Activated CD8-positive, alpha-beta memory T cell treated with anti-CD3 and anti-CD28 coated beads for 1 hour (primary cell): Measurements from ENCODE around the gene LSM8.
A peak's percentile ranks its signal among the peaks of the same experiment; 100 is the strongest.
"Not testable (repeated sequence)": the region's sequence is repeated elsewhere in the genome, so short reads cannot be mapped to it uniquely, and the experiment has no call there.

Experiments used
- DNase-seq, 2 donors: peaks; one replicate each; pipeline ENCODE4 v3.0.0-alpha.2; 2020; ENCODE audit warnings: low read depth in 1 of 2; ENCODE audit errors: extremely low read depth in 1 of 2

LSM8 gene

DNA sequence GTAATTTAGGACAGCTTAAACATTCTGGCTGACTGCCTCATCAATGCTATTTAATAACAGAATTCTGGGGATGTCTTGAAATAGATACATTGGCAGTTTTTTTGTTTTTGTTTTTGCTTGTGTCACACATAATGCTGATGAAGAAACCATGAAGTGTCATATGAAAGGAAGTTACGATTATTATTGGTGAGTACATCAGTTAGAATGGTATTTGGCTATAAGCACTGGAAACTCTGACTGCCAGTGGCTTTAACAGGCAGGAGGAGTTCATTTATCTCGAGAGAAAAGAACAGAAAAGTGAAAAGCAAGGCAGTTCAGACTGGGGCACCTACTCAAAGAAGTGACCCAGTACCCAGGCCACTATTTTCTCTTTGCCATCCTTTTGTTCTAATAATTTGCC lies 18.1 kb downstream of the LSM8 start:
- no peak for DNase-seq

DNA sequence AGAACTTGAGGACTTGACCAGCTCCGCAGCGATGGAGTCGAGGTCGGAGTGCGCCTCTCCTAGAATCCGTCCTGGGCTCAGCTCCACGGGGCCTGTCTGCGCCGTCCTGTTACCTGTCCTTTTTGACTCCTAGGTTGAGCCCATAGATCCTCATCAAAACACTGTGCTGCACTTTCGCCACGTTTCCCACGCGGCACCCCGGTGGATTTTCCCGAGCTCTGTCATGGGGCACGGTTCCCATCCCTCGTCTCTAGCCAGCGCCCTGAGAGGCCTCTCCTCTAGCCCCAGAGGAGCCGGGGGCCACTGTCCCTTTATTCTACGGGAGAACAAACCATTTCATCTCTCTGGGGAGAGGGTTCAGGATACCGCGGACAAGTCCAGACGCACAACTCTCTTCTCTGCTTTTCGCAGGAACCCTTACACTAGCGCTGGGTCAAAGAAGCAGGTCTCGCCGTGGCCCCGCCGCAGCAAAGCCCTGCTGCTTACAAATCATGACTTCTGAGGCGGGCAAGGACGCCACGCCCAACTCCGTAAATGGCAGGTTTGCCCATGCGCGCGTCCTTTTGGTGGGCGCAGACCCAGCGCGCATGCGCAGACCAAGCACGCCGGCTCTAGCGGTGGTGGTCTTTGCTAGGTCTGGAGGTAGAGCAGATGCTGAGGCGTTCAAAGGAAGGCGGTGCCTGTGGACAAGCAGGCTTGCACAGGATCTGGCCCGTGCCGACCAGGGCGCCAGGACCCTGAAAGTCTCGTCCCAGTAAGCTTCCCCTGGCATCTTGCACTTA lies 30.3 kb downstream of the LSM8 start:
- peak; percentile 67 to 68 for DNase-seq

- DNase-seq: no peak
Measured at GRCh38 chr7:118214833-118215182, 30.8 kb downstream of the LSM8 start.

GRCh38 chr7:118217210-118217619 lies 33.3 kb downstream of the LSM8 start:
- DNase-seq: no peak

DNA sequence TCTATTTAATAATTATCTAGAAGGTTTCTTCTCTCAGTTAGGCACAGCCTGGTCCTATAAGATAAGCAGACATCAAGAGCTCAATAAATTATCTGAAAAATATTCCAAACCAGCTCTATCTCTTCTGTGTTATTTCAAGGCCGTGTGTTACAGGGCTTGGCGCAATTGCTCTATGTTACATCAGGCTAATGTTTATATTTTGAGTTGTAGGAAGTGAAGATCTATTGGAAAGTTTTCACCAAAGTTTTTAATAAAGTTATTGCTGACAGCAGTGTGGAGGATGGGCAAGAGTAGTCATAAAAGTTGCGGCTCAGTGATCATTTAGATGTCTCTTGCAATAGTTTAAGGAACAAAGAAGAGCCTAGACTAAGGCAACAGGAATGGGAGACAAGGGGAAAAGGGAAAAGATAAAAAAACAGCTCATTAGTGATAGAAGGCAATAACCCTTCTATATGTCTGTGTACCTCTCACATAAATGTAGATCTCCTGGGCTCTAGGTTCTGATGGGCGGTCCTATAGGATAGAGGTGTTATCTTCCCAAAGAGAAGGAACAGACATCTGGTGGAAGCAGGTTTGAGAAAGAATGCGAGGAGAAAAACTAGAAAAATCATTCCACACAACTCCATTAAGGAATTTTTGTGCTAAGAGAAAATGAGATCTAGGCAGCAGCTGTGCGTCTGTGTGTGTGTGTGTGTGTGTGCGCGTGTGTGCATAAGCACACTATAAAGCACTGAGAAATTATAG lies 34.6 kb downstream of the LSM8 start:
- DNase-seq: no peak

DNA sequence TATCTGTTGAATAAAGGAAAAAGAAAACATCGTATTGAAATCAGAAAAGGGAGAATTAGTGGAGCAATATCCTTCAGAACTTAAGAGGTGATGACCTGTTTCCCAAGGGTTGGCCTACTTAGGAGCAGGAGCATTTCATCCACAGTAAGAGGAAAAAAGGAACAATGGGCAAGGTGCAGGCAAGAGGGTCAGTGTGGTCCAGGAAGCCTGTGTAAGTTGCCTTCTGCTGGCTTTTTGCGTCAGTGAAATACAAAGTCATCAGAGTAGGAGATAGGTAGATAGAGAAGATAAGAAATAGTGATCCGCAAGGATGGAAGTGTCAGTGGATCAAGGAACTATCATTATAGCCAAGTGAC lies 35.2 kb downstream of the LSM8 start:
- DNase-seq: no peak

DNA sequence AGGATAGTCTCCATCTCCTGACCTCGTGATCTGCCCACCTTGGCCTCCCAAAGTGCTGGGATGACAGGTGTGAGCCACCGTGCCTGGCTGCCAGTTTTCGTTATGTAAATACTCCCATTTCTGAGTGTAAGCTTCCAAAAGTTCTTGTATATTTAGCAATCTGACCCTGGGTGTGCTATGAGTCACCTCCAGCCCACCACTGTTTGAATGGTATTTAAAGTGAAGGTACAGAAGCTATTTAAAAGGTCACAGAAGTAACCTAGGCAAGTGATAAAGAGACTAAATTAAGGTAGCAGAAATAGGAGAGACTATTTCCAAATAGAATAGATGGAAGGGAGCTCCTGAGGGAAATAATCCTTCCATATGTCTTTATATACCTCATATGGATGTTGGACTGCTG lies 36.6 kb downstream of the LSM8 start:
- DNase-seq: no peak

DNA sequence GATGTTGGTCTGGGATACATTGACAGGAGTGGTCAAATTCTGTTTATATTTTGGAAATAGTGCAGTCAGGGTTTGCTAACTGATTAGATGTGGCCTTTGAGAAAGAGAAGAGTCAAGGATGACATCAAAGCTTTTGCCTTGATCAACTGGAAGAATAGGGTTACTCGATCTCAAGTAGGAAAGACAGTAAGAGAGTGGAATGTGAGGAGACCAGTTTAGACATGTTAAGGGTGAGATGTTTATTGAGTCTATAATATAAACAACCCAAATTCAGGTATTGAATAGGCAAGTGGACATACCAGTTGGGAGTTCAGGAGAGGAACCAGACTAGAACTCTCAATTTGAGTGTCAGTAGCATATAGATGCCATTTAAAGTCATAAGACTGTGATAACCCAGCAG lies 38.6 kb downstream of the LSM8 start:
- no peak for DNase-seq

- DNase-seq: no peak
Measured at GRCh38 chr7:118224521-118224920, 40.6 kb downstream of the LSM8 start, which contains the start of gene ANKRD7. ANKRD7 (plus strand) TSS chr7:118224704; CDS start chr7:118224831, 127 bp downstream.

GRCh38 chr7:118232837-118233236 lies 48.9 kb downstream of the LSM8 start:
- no peak for DNase-seq

DNA sequence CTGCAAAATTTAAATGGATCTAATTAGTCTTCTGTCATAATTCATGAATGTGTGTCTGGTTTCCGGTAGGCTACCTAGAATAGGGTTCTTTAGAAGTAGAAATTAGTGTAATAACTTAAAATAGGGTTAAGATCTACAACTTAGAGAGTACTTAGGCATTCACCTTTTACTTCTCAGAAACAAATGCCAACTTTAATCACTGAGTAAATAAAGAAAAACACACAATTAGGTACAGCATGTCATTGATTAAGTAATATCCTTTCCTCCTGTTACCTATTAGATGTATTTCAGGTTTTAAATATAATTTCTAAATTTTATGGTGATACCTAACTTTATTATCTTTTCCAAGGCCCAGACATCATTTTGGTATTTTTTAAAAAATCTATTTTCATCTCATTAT lies 49.8 kb downstream of the LSM8 start:
- DNase-seq: no peak

GRCh38 chr7:118239014-118239413 lies 55.0 kb downstream of the LSM8 start:
- DNase-seq: no peak

DNA sequence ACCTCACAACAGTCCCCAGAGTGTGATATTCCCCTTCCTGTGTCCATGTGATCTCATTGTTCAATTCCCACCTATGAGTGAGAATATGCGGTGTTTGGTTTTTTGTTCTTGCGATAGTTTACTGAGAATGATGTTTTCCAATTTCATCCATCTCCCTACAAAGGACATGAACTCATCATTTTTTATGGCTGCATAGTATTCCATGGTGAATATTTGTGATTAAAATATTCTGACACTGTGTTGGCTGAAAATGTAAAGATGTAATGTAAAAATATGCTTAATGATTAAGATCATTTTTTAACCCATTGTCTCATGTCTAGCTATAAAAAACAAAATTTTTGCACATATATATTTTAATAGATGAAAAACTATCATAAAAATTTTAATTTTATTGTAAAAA lies 56.4 kb downstream of the LSM8 start:
- not testable (repeated sequence) for DNase-seq
